ENCODE data around the gene KSR1.

DNA sequence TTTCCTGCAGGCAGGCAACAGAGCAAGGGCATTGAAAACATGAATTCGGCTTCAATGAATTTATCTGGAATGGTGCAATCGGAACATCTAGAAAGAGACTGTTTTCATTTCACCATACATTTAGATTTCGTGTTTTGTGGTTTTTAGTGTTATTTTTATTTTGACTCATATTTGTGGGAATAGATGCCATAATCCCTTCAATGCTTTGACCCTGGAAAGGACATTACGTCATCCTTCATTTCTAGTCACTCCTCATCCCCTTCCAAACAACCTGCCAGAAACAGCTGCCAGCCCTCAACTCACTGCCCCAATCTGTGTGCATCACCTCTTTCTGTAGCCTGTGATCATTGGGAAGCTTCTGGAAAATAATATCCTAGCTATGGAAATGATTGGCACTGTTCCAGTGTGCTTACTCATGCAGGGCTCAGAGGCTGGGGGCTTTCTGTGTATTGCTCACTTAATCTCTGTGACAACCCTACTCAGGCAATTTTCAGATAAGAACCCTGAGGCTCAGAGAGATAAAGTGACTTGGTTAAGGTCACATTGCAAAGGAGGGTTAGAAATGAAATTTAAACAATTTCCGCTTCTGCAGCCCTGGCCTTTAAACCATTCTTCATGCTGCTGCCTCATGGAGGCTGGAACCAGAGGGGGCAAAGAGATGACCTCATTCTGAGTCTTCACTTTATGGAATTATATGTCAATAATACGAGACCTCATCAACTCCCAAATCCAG is 9.5 kb upstream of the KSR1 start:
- TF ChIP-seq, protein P1, sequence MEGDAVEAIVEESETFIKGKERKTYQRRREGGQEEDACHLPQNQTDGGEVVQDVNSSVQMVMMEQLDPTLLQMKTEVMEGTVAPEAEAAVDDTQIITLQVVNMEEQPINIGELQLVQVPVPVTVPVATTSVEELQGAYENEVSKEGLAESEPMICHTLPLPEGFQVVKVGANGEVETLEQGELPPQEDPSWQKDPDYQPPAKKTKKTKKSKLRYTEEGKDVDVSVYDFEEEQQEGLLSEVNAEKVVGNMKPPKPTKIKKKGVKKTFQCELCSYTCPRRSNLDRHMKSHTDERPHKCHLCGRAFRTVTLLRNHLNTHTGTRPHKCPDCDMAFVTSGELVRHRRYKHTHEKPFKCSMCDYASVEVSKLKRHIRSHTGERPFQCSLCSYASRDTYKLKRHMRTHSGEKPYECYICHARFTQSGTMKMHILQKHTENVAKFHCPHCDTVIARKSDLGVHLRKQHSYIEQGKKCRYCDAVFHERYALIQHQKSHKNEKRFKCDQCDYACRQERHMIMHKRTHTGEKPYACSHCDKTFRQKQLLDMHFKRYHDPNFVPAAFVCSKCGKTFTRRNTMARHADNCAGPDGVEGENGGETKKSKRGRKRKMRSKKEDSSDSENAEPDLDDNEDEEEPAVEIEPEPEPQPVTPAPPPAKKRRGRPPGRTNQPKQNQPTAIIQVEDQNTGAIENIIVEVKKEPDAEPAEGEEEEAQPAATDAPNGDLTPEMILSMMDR (IDR thresholded peaks at IDR 0.05; ENCODE audit: low read depth, low read length) = no peak
- TF ChIP-seq EZH2phosphoT487 (IDR thresholded peaks at IDR 0.05; ENCODE audit: low read depth) = no peak

Measured in OCI-LY3 (cell line).